Small intestine (tissue), 7 donors: ENCODE data around the gene ENC1. TPM values are rescaled to one million over a fixed set of nuclear protein-coding genes. Genes with fewer than 3 reads are reported as not detected.

Experiments
- DNase-seq, 2 donors: peaks; one replicate each; pipeline versions ENCODE4 v3.0.0 to v3.0.0-alpha.2; 2013
- FAIRE-seq: peaks from 2 replicates; lab custom pipeline; 2012; peaks lifted over from hg19 to GRCh38; lab: Jason Lieb, UNC
- H3K27ac ChIP-seq, 3 donors: one replicate each; pipeline ENCODE4 v1.5.1; 2013; ENCODE audit warnings: low read length in 2 of 3, mild to moderate bottlenecking in 2 of 3, control low read depth in 1 of 3, inconsistent platforms in 1 of 3, low read depth in 1 of 3, moderate library complexity in 1 of 3
- H3K27me3 ChIP-seq, 3 donors: one replicate each; pipeline ENCODE4 v1.6.1; 2013; ENCODE audit warnings: low read length in 3 of 3, inconsistent platforms in 1 of 3; ENCODE audit not compliant: control insufficient read depth in 3 of 3, insufficient read depth in 3 of 3
- H3K36me3 ChIP-seq, 3 donors: one replicate each; pipeline ENCODE4 v1.6.1; 2013; ENCODE audit warnings: low read length in 3 of 3, inconsistent platforms in 1 of 3, low read depth in 1 of 3, mild to moderate bottlenecking in 1 of 3, moderate library complexity in 1 of 3; ENCODE audit not compliant: control insufficient read depth in 3 of 3, insufficient read depth in 2 of 3
- H3K4me1 ChIP-seq, 3 donors: one replicate each; pipeline ENCODE4 v1.6.1; 2013; ENCODE audit warnings: low read length in 2 of 3, inconsistent platforms in 1 of 3, low read depth in 1 of 3, mild to moderate bottlenecking in 1 of 3, moderate library complexity in 1 of 3; ENCODE audit not compliant: control insufficient read depth in 3 of 3, insufficient read depth in 2 of 3
- H3K4me3 ChIP-seq, 3 donors: one replicate each; pipeline ENCODE4 v1.5.1; 2013; ENCODE audit warnings: low read length in 3 of 3, control low read depth in 1 of 3, inconsistent platforms in 1 of 3, low read depth in 1 of 3, mild to moderate bottlenecking in 1 of 3, moderate library complexity in 1 of 3
- H3K9me3 ChIP-seq, 2 donors: one replicate each; pipeline ENCODE4 v1.6.1; 2013; ENCODE audit warnings: low read depth in 1 of 2, low read length in 1 of 2; ENCODE audit not compliant: control insufficient read depth in 2 of 2, insufficient read depth in 1 of 2
- WGBS, 3 donors: extraction: QIAGEN DNeasy Blood & Tissue Kit; methylation state at CpG; one replicate each; pipeline ENCODE4 v1.1.7; 2013; 5-methylcytosine and 5-hydroxymethylcytosine counted together
- polyA plus RNA-seq, 4 donors: library from polyadenylated mRNA; stranded (reverse) in 3 of 4; unstranded in 1 of 4; fragments of 200-250 nt in 3 of 4; fragments of 120-200 nt in 1 of 4; gene quantifications; one replicate each; pipeline versions ENCODE4 v1.2.1 to v1.2.3, GENCODE V29; 2013
- donor health status: healthy with polysubstance abuse.
- donor health status: control.
- donor health status: control.
- donor health status: Bipolar disorder and iron deficiency.
- donor health status: healthy.

Gene ENC1
- polyA plus RNA-seq, 4 donors: 6.8 to 107 (median 16.9) TPM

DNA sequence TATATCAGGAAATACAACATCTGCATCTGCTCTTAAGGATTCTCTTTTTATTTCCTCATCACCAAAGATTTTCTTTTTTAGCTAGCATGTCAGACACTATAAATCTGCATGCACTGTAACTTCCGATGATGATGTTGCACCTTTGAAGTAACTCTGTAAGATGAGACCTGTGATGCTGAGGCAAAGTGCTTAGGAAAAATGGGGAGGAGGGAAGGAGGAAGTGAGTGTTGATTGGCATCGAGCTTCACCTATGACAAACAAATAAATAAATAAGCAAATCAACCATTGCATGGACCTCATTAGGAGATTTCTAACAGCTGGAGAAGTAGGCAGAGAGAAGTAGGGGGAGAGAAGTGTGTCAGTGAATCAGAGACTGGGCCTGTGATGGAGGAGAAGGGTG, 52.6 kb downstream of the ENC1 start:
- Histone ChIP-seq H3K27ac (no peak overlapping the region), H3K36me3 (no peaks in the 10 kb centered on the region), H3K27me3 (no peaks in the 10 kb centered on the region), H3K9me3 (no peaks in the 10 kb centered on the region), H3K4me3 (no peak overlapping the region), H3K4me1 (peaks cover 0 to 16% (median 4%) of the 10 kb centered on the region in 3 donors)
- FAIRE-seq (no peak), DNase-seq (no peak)
- WGBS, 3 donors: 67 to 77% (median 71%) methylated on average over 2 of the region's 2 CpGs

DNA sequence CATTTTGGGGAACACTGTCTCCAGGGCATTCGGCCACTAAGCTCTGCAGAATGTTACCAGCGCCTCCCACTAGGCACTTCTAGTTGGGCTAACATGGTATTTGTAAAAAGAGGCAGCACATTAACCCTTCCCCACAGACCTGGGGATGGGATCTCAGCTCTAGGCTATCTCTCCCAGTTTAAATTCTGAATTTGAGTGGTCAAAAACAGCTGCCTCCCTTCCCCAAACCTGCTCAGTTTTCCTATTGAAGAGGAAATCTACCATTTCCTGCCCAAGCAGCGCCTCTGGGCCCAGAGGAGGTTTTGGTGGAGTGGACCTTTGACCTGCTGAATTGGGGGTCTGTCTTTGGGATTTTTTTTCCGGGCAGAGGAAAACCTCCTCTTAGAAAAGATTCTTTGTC, 53.2 kb downstream of the ENC1 start:
- no peak for FAIRE-seq
- 75 to 91% (median 83%) methylated on average over 4 of the region's 4 CpGs for WGBS, 3 donors
- H3K4me3 ChIP-seq: no peak overlapping the region

GRCh38 chr5:74586856-74587255, 53.7 kb downstream of the ENC1 start:
- 64 to 90% (median 79%) methylated on average over 1 of the region's 1 CpG for WGBS, 3 donors
- no peaks in the 10 kb centered on the region for H3K27me3 ChIP-seq
- peaks cover 0 to 16% (median 4%) of the 10 kb centered on the region in 3 donors for H3K4me1 ChIP-seq
- H3K9me3 ChIP-seq: no peaks in the 10 kb centered on the region
- DNase-seq (no peak), FAIRE-seq (no peak)
- H3K36me3 ChIP-seq: no peaks in the 10 kb centered on the region
- no peak overlapping the region for H3K27ac ChIP-seq
- H3K4me3 ChIP-seq: no peak overlapping the region

More for the DNA sequence above, 53.2 kb downstream of the ENC1 start:
- H3K27ac ChIP-seq: no peak overlapping the region
- H3K9me3 ChIP-seq: no peaks in the 10 kb centered on the region
- no peak for DNase-seq
- peaks cover 0 to 16% (median 4%) of the 10 kb centered on the region in 3 donors for H3K4me1 ChIP-seq
- H3K36me3 ChIP-seq: no peaks in the 10 kb centered on the region
- H3K27me3 ChIP-seq: no peaks in the 10 kb centered on the region

- FAIRE-seq (no peak), DNase-seq (no peak)
- Histone ChIP-seq H3K4me3 (no peak overlapping the region), H3K36me3 (no peaks in the 10 kb centered on the region), H3K27ac (no peak overlapping the region), H3K27me3 (no peaks in the 10 kb centered on the region), H3K9me3 (no peaks in the 10 kb centered on the region), H3K4me1 (peaks cover 4 to 22% (median 12%) of the 10 kb centered on the region in 3 donors)
- WGBS, 3 donors: 85 to 92% (median 91%) methylated on average over 4 of the region's 4 CpGs
These were observed 57.7 kb downstream of the ENC1 start for GRCh38 chr5:74582853-74583252.

DNA sequence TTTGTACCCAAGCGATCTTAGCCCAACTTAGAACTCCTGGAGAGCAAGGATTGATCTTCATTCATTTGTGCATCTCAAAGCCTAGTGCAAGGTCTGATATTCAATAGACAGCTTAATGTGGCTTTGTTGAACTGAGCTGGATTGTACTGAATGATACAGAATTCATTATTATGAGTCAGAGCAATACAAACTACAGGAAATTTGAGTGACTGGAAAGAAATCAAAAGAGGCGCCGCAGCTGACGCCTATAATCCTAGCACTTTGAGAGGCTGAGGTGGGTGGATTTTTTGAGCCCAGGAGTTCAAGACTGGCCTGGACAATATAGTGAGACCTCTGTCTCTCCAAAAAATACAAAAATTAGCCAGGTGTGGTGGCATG, 58.6 kb downstream of the ENC1 start:
- H3K9me3 ChIP-seq: no peaks in the 10 kb centered on the region
- 13 to 59% (median 25%) methylated on average over 4 of the region's 4 CpGs for WGBS, 3 donors
- peak overlapping the region in 2 of 3 donors; percentile 55 to 85 for H3K27ac ChIP-seq
- no peak overlapping the region for H3K4me3 ChIP-seq
- H3K36me3 ChIP-seq: no peaks in the 10 kb centered on the region
- DNase-seq (peak in 1 of 2 donors; percentile 77), FAIRE-seq (no peak)
- H3K4me1 ChIP-seq: peaks cover 6 to 28% (median 12%) of the 10 kb centered on the region in 3 donors
- H3K27me3 ChIP-seq: no peaks in the 10 kb centered on the region

DNA sequence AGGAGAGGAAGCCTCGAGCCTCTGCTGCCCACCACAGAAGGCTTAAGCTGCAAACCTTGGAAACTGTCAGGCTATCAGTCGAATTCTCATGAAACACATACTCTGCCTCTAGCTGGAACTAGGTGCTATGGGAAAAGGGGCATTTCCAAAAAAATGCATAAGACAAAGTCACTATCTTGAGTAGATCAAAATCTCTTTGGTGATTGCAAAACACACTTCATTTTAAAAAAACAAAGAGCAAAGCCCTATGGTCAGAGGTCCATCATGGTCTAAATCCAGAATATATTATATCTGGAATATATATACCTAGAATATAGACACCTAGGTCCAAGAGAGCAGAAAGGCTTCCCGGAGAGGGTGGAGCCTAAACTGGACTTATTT, 59.8 kb downstream of the ENC1 start:
- Histone ChIP-seq H3K27ac (peak overlapping the region; percentile 14 to 61 (median 55)), H3K9me3 (no peaks in the 10 kb centered on the region), H3K4me3 (no peak overlapping the region), H3K4me1 (peaks cover 12 to 39% (median 15%) of the 10 kb centered on the region in 3 donors), H3K27me3 (no peaks in the 10 kb centered on the region), H3K36me3 (no peaks in the 10 kb centered on the region)
- no peak for FAIRE-seq
- no peak for DNase-seq
- WGBS, 3 donors: 21 to 69% (median 52%) methylated on average over 3 of the region's 3 CpGs

- FAIRE-seq: no peak
- no peaks in the 10 kb centered on the region for H3K9me3 ChIP-seq
- H3K27me3 ChIP-seq: no peaks in the 10 kb centered on the region
- no peak for DNase-seq
- no peaks in the 10 kb centered on the region for H3K36me3 ChIP-seq
- H3K4me3 ChIP-seq: no peak overlapping the region
- peaks cover 12 to 40% (median 15%) of the 10 kb centered on the region in 3 donors for H3K4me1 ChIP-seq
- WGBS, 3 donors: 65 to 85% (median 72%) methylated on average over 9 of the region's 9 CpGs
- H3K27ac ChIP-seq: no peak overlapping the region
These were observed 61.3 kb downstream of the ENC1 start for GRCh38 chr5:74579215-74579614.

DNA sequence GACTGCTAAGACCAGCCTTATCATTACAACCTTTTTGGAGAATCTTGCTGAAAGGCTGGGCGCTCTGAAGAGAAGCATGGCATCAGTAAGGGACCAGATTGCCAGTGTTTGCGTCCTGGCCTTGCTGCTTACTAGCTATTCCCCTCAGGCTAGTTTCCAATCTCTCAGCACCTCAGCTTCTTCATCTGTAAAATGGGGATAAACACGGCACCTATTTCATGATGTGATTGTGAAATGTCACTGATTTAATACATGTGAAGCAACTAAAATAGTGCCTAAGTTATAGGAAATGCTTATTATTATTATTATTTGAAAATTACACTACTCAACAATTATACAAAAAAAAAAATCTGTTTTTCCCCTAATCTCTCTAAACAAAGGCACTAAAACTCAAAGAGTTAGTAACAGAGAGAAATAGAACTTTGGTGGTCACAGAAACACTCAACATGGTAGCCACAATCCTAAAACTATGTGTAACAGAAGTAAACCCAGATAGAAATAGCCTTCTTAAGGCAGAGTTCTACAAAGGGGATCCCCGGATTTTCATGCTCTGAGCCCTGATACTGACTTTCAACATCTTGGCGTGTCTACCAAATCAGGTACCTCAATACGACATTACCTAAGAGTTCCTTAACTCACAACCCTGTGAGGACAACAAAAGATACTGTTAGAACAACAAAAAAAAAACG, 62.0 kb downstream of the ENC1 start:
- peaks cover 12 to 40% (median 15%) of the 10 kb centered on the region in 3 donors for H3K4me1 ChIP-seq
- FAIRE-seq (no peak), DNase-seq (no peak)
- no peaks in the 10 kb centered on the region for H3K36me3 ChIP-seq
- H3K4me3 ChIP-seq: no peak overlapping the region
- no peaks in the 10 kb centered on the region for H3K9me3 ChIP-seq
- no peak overlapping the region for H3K27ac ChIP-seq
- H3K27me3 ChIP-seq: no peaks in the 10 kb centered on the region
- 81 to 89% (median 86%) methylated on average over 7 of the region's 7 CpGs for WGBS, 3 donors
